Activated CD8-positive, alpha-beta memory T cell treated with anti-CD3 and anti-CD28 coated beads, Interleukin-2, amount 50 U/mL, for 48 hours (primary cell): ENCODE measurements around the gene B4GALT7.
A peak's percentile ranks its signal among the peaks of the same experiment; 100 is the strongest.

Source experiments
- DNase-seq: peaks from one replicate; pipeline ENCODE4 v3.0.0-alpha.2; 2020

The B4GALT7 gene

GRCh38 chr5:177594071-177594470 lies 5.9 kb upstream of the B4GALT7 start:
- DNase-seq, result peak; percentile 35

- DNase-seq, result peak; percentile 44
Observed at GRCh38 chr5:177595026-177595585, 4.8 kb upstream of the B4GALT7 start.

DNA sequence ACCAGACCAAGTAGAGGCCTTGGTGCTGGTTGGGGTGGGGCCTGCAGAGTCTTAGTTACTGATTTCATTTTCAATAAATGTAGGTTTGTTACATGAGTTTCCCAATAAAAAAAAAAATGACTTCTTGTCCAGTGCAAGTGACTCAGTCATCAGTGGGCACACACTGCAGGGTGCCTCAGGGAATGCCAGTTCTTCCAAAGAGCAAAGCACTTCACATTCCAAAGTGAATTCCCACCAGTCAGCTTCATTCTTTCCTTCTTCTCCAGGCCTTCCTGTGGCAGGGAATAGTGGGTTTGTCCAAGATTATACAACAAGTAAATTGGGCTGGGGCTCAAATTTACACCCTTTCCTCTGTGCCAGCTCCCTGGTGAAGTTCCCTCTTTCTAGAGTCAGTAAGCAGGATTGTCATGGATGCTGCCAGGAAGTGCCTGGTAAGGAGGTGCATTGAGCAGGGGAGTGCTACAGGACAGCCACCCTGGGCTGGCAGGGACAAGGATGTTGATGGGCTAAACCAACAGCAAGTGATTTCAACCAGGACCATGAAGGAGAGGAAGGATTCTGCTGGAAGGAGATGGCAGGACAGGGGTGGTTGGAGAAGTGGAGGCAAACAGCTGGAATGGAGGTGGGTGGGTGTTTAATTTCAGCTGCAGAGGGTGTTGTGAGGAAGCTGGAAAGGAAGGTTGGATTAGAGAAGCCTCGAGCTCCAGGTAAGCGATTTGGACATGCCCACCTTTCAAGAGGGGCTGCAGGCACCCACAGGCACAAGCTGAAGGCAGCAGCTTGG lies 3.7 kb upstream of the B4GALT7 start:
- DNase-seq, result peak; percentile 44

GRCh38 chr5:177596775-177597238 lies 3.1 kb upstream of the B4GALT7 start:
- DNase-seq, result peak; percentile 48

GRCh38 chr5:177598477-177598876 lies 1.5 kb upstream of the B4GALT7 start:
- peak; percentile 49 for DNase-seq

DNA sequence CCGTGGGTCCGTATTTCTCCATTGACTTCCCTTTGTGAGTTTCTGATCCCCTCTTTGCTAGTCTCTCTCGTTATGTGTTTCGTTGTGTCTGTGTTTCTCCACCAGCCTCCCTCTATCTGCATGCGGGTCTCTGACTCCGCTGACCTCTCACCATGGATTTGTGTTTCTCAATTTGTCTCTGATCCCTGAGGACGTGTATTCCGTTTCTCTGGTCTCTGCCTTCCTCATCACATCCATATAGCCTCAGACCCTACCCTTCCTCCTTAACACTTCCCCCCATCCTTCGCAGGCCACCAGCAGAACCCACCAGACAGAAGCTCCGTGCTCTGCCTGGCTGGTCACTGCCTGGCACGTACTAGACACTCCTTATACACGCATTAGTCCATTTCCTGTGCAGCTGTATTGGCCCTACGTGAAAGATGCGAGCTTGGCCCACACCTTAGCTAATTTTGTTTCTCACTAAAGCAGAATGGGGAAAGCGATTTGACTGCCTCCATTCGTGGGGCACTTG lies 631 bp downstream of the B4GALT7 start:
- DNase-seq, result peak; percentile 59

- DNase-seq, result peak; percentile 45
Observed at GRCh38 chr5:177601126-177601525, 1.2 kb downstream of the B4GALT7 start.

DNA sequence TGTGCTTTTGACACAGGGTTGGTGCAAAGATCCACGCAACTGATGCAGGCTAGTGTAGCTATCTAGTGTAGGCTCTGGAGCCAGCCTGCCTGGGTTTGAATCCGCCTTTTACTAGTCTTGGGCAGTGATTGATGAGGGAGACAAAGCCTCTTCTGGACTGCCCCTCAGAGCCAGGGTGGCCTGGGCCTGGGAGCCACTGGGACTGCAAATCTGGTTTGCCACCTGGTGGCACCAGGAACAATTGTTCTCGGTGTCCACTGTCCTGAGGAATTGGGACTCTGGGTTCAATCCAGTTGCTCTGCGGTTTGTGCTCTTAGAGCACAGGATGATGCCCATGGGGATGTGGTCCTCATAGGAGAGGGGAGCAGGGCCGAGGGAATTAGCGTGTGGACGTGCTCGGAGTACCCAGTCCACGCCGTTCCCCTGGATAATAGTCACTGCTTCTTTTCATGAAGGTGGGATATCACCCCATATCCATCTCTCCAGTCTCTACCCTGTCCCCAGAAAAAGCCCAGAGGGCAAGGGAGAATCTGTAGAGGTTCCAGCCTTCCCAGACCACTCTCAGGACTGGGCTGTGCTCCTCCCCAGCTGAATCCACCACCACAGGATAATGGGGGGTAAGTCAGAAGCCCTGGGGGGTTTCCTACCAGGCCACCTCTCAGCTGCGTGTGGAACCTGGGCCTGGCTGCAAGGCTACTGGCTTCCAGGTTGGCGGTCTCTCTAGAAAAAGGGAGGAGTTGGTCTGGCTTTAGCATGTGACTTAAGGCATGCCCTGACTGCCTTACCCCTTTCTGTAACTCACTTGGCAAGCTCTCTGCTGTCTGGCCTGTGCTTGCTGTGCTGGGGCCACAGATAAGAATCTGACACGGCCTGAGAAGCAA lies 1.9 kb downstream of the B4GALT7 start:
- peak; percentile 53 for DNase-seq

DNA sequence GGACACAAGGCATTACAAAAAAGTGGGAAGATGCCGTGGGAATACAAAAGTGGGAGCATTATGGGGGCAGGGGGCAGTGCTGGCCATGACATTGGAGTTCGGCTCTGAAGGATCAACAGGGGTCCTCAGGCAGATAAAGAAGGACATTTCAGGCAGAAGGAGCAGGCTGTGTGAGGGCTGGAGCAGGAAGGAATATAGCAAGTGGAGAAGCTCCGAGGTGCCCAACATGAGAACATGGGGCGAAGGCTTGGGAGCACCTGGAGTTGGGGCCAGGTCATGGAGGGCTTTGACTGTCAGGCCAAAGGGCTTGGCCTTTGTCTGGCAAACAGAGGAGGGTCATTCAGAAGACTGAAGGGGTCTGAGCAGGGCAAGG lies 2.5 kb downstream of the B4GALT7 start:
- DNase-seq, result peak; percentile 45

DNA sequence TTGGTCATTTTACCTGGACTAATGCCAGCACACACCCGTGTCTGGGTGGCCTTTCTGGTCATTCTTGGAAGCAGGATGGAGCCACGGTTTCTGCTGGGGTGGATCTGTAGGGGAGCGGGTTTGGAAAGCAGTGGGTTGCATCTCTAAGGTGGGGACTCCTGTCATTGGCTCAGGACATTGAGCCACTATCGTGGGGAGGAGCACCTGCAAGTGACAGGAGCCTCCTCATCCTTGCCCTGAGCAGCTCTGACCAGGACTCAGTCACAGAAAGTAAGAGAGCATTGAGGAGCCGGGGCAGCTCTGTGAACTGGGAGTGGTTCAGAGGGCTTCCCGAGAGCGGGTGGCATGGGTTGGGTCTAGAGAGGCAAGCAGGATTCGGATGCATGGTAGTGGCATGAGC lies 3.7 kb downstream of the B4GALT7 start:
- peak; percentile 46 for DNase-seq

DNA sequence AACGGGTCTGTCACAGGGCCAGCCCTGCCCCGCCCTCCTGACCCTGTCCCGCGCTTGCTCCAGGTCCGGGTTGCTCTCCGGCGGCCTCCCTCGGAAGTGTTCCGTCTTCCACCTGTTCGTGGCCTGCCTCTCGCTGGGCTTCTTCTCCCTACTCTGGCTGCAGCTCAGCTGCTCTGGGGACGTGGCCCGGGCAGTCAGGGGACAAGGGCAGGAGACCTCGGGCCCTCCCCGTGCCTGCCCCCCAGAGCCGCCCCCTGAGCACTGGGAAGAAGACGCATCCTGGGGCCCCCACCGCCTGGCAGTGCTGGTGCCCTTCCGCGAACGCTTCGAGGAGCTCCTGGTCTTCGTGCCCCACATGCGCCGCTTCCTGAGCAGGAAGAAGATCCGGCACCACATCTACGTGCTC lies 4.2 kb downstream of the B4GALT7 start:
- DNase-seq, result no peak

- DNase-seq, result peak; percentile 42
Observed at GRCh38 chr5:177604656-177605055, 4.7 kb downstream of the B4GALT7 start.

GRCh38 chr5:177605078-177605477 lies 5.1 kb downstream of the B4GALT7 start:
- DNase-seq, result peak; percentile 46

- DNase-seq, result peak; percentile 39
Observed at GRCh38 chr5:177605667-177606066, 5.7 kb downstream of the B4GALT7 start.

GRCh38 chr5:177606071-177607051 lies 6.4 kb downstream of the B4GALT7 start:
- DNase-seq, result peak; percentile 52

- DNase-seq, result no peak
Observed at GRCh38 chr5:177607115-177607451, 7.2 kb downstream of the B4GALT7 start.

GRCh38 chr5:177607452-177608192 lies 7.7 kb downstream of the B4GALT7 start:
- peak; percentile 81 for DNase-seq

GRCh38 chr5:177608243-177609075 lies 8.5 kb downstream of the B4GALT7 start:
- DNase-seq, result peak; percentile 49

- DNase-seq, result no peak
Observed at GRCh38 chr5:177609076-177610059, 9.4 kb downstream of the B4GALT7 start.
